ENCODE measurements around the gene COL26A1.

- TF ChIP-seq CTCF (IDR thresholded peaks at IDR 0.05 in 4 of 5, conservative IDR thresholded peaks at IDR 0.05 in 1 of 5) (no peak), POLR2A (IDR thresholded peaks at IDR 0.05) (no peak)
Measured at GRCh38 chr7:101422356-101423195, 59.9 kb downstream of the COL26A1 start.

Data from gastrocnemius medialis (tissue), 4 donors.